Adrenal gland (tissue), 5 donors: Measurements from ENCODE around the gene SENP8.

ENCODE experiments used
- CTCF ChIP-seq, 6 experiments: fragments of 450-650 bp in 4 of 6; fragments of 200-600 bp in 2 of 6; sonication (generic) in 1 of 6; IDR thresholded peaks; 1 replicate in 5 of 6; 2 replicates in 1 of 6; pipeline versions ENCODE4 v1.5.1 to v1.8.0; 2016 to 2021; ENCODE audit warnings: antibody characterized with exemption in 6 of 6, mild to moderate bottlenecking in 2 of 6, moderate library complexity in 1 of 6
- POLR2A ChIP-seq, 2 donors: fragments of 450-650 bp; IDR thresholded peaks; one replicate each; pipeline ENCODE4 v1.6.1; 2017; ENCODE audit warnings: antibody characterized with exemption in 2 of 2, mild to moderate bottlenecking in 2 of 2, moderate library complexity in 1 of 2
- donor health status: DM: no; HTN: no; CAD: no.

DNA sequence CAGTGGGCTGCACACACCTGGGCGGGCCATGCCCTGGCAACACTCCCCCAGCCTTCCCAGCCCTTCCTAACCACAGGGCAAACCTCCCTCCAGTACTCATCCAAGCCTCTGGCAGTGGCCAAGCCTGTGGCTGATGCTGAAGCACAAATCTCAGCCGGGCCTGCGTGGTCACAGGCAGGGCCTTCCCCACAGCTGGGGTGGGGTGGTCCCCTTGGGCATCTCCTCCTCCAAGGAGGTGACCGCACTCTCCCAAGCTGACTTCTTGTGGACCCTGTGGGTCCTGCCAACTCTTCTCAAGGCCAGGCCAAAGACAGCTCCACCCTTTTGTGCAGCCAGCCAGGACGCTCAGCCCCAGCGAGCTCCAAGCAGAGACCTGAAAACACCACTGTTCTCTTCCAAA, 58.0 kb downstream of the SENP8 start:
- TF ChIP-seq POLR2A (IDR thresholded peaks at IDR 0.05) (no peak), CTCF (IDR thresholded peaks at IDR 0.05) (no peak)
